ENCODE data around the gene PCDHGA5. TPM values are rescaled to one million over a fixed set of nuclear protein-coding genes. Genes with fewer than 3 reads are reported as not detected.

PCDHGA5 gene
- 0.49 and 2.0 TPM in 2 replicates for total RNA-seq

GRCh38 chr5:141363952-141364660 is at the start of gene PCDHGA5:
Gene PCDHGA5 (plus strand): TSS chr5:141364162. CDS start chr5:141364331, 169 bp downstream.

GRCh38 chr5:141320225-141321169 is 43.5 kb upstream of the PCDHGA5 start, which contains the start of gene TAF7:
Gene TAF7 (minus strand): TSS chr5:141320784. CDS start chr5:141320044, 740 bp downstream.

GRCh38 chr5:141330299-141331080 is 33.5 kb upstream of the PCDHGA5 start, which contains the start of gene PCDHGA1:
Gene PCDHGA1 (plus strand): TSS chr5:141330514.

GRCh38 chr5:141338538-141339306 is 25.2 kb upstream of the PCDHGA5 start, which contains the start of gene PCDHGA2:
Gene PCDHGA2 (plus strand): TSS chr5:141338760.

GRCh38 chr5:141343242-141343952 is 20.6 kb upstream of the PCDHGA5 start, which contains the start of gene PCDHGA3:
Gene PCDHGA3 (plus strand): TSS chr5:141343829. CDS start chr5:141344034, 205 bp downstream.

GRCh38 chr5:141349917-141350619 is 13.9 kb upstream of the PCDHGA5 start, which contains the start of gene PCDHGB1:
Gene PCDHGB1 (plus strand): TSS chr5:141350099. CDS start chr5:141350261, 162 bp downstream.

GRCh38 chr5:141354900-141355469 is 9.0 kb upstream of the PCDHGA5 start, which contains the start of gene PCDHGA4:
Gene PCDHGA4 (plus strand): TSS chr5:141355021. CDS start chr5:141355108, 87 bp downstream.

GRCh38 chr5:141359790-141360426 is 4.1 kb upstream of the PCDHGA5 start, which contains the start of gene PCDHGB2:
Gene PCDHGB2 (plus strand): TSS chr5:141359994. CDS start chr5:141360136, 142 bp downstream.

GRCh38 chr5:141369994-141370848 is 6.3 kb downstream of the PCDHGA5 start, which contains the start of gene PCDHGB3:
Gene PCDHGB3 (plus strand): TSS chr5:141370242. CDS start chr5:141370395, 153 bp downstream.

GRCh38 chr5:141373673-141374317 is 9.8 kb downstream of the PCDHGA5 start, which contains the start of gene PCDHGA6:
Gene PCDHGA6 (plus strand): TSS chr5:141373891. CDS start chr5:141374084, 193 bp downstream.

GRCh38 chr5:141382469-141383294 is 18.7 kb downstream of the PCDHGA5 start, which contains the start of gene PCDHGA7:
Gene PCDHGA7 (plus strand): TSS chr5:141382742. CDS start chr5:141382900, 158 bp downstream.

GRCh38 chr5:141387557-141388311 is 23.8 kb downstream of the PCDHGA5 start, which contains the start of gene PCDHGB4:
Gene PCDHGB4 (plus strand): TSS chr5:141387698. CDS start chr5:141387885, 187 bp downstream.

GRCh38 chr5:141392429-141393198 is 28.7 kb downstream of the PCDHGA5 start, which contains the start of gene PCDHGA8:
Gene PCDHGA8 (plus strand): TSS chr5:141392633. CDS start chr5:141392814, 181 bp downstream.

